ENCODE data around the gene MMUT.

MMUT gene

DNA sequence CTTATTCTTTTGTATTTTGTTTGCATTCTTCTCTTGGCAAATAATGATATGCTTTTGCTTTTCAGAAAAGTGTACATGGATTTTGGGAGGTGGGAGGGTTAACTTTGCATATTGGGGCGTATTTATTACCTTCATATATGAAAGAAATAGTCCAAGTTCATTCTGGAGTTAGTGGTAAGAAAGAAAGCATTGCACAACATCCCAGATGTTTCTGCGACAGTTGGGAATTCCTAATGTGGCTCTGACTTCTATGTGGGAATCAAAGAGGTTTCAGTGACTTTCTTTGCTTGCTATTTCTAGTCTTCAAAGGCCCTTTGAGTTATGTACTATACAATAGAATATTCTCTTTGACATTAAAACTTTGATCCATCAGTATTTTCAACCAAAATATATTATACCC lies 78.1 kb downstream of the MMUT start:
- no peaks in the 10 kb centered on the region for H3K27me3 ChIP-seq (ENCODE audit: control insufficient read depth, insufficient read depth, low read length)
- no peaks in the 10 kb centered on the region for H3K36me3 ChIP-seq (ENCODE audit: control insufficient read depth, insufficient read depth, low read length)
- WGBS (ENCODE audit: insufficient coverage, insufficient read length), result no CpG with 5 or more reads among the region's 2 CpGs
- H3K27ac ChIP-seq (ENCODE audit: low read length), result no peak overlapping the region
- H3K4me3 ChIP-seq (ENCODE audit: low read length), result no peak overlapping the region
- no peaks in the 10 kb centered on the region for H3K4me1 ChIP-seq (ENCODE audit: control insufficient read depth, insufficient read depth, low read length)
- no peak for DNase-seq (ENCODE audit: low read depth, low spot score)
- H3K9me3 ChIP-seq (ENCODE audit: control insufficient read depth, insufficient read depth, low read length), result no peaks in the 10 kb centered on the region

All from iPS DF 6.9 (cell line).